HG02763 (cell line): ENCODE measurements around the gene TUBAL3.

Source experiments
- ATAC-seq: cut with Tn5 transposase; IDR thresholded peaks from one replicate; pipeline ENCODE4 v1.9.1; 2021; ENCODE audit warnings: mild to moderate bottlenecking, moderate library complexity; ENCODE audit not compliant: unreplicated experiment

Gene TUBAL3

GRCh38 chr10:5343979-5344378 lies 60.6 kb downstream of the TUBAL3 start:
- no peak for ATAC-seq

GRCh38 chr10:5343561-5343960 lies 61.1 kb downstream of the TUBAL3 start:
- ATAC-seq, result no peak
